Endothelial cell of umbilical vein (primary cell): ENCODE results near the gene TRMT112. TPM values are rescaled to one million over a fixed set of nuclear protein-coding genes. Genes with fewer than 3 reads are reported as not detected.

Experiments used
- BruUV-seq: library from RNA; stranded (reverse); fragments of 400-500 nt; replicated peaks from 2 replicates; lab custom pipeline; 2021; lab: Mats Ljungman, UMichigan
- CTCF ChIA-PET: fragments of 300-600, 350-600 bp; sonication (Branson Sonifier 250); formaldehyde crosslinking; loops from one replicate; lab custom pipeline; 2021; ENCODE audit warnings: antibody characterized with exemption, inconsistent platforms; lab: Charles Lee
- POLR2A ChIA-PET: fragments of 300-600, 350-600 bp; sonication (Branson Sonifier 250); formaldehyde crosslinking; loops from one replicate; lab custom pipeline; 2021; ENCODE audit warnings: antibody characterized with exemption, inconsistent platforms; lab: Charles Lee
- DNase-seq: peaks from one replicate; pipeline ENCODE4 v3.0.0-alpha.2; 2011; ENCODE audit warnings: low read depth, low spot score
- FAIRE-seq: peaks from 2 replicates; lab custom pipeline; 2011; peaks lifted over from hg19 to GRCh38; lab: Jason Lieb, UNC
- H2AFZ ChIP-seq: 2 replicates; pipeline ENCODE4 v1.6.0; 2012; ENCODE audit warnings: low read depth, low read length, control low read depth, inconsistent platforms
- H3K27ac ChIP-seq: 2 replicates; pipeline ENCODE4 v1.5.1; 2011; ENCODE audit warnings: low read depth, mild to moderate bottlenecking, control low read depth, low read length, moderate library complexity; ENCODE audit not compliant: insufficient read depth
- H3K27me3 ChIP-seq, 2 experiments: 2 replicates each; pipeline versions ENCODE4 v1.6.0 to v1.6.1; 2011; ENCODE audit warnings: low read length in 2 of 2, mixed read lengths in 1 of 2; ENCODE audit not compliant: control insufficient read depth in 2 of 2, insufficient read depth in 2 of 2
- H3K36me3 ChIP-seq, 2 experiments: 2 replicates in 1 of 2; 3 replicates in 1 of 2; pipeline ENCODE4 v1.5.1; 2011; ENCODE audit warnings: low read length in 2 of 2, mild to moderate bottlenecking in 1 of 2, moderate library complexity in 1 of 2; ENCODE audit not compliant: control insufficient read depth in 2 of 2, insufficient read depth in 2 of 2; ENCODE audit errors: extremely low read depth in 1 of 2
- H3K4me1 ChIP-seq: 3 replicates; pipeline ENCODE4 v1.5.1; 2011; ENCODE audit warnings: mild to moderate bottlenecking, low read length; ENCODE audit not compliant: control insufficient read depth, insufficient read depth; ENCODE audit errors: extremely low read depth
- H3K4me2 ChIP-seq: 2 replicates; pipeline ENCODE4 v1.6.1; 2011; ENCODE audit warnings: low read length, control low read depth, mixed read lengths; ENCODE audit not compliant: insufficient read depth
- H3K4me3 ChIP-seq, 3 experiments: fragments of 200-600 bp in 1 of 3; sonication (generic), shearing (Covaris generic) in 1 of 3; replicated peaks in 1 of 3; 2 replicates each; pipeline ENCODE4 v1.5.1; 2011 to 2016; ENCODE audit warnings: control low read depth in 3 of 3, low read length in 3 of 3, mild to moderate bottlenecking in 2 of 3, inconsistent platforms in 1 of 3, low read depth in 1 of 3, moderate library complexity in 1 of 3; ENCODE audit not compliant: insufficient read depth in 1 of 3
- H3K79me2 ChIP-seq: 2 replicates; pipeline ENCODE4 v1.6.0; 2012; ENCODE audit warnings: low read length, inconsistent platforms; ENCODE audit not compliant: control insufficient read depth, insufficient read depth
- H3K9ac ChIP-seq: replicated peaks from 2 replicates; pipeline ENCODE3; 2011; ENCODE audit warnings: low read length, control low read depth; ENCODE audit not compliant: insufficient read depth; ENCODE audit errors: extremely low read depth
- H3K9me1 ChIP-seq: replicated peaks from 3 replicates; pipeline ENCODE4 v1.6.0; 2011; ENCODE audit warnings: mild to moderate bottlenecking, low read length; ENCODE audit not compliant: control insufficient read depth, insufficient read depth; ENCODE audit errors: extremely low read depth
- H3K9me3 ChIP-seq: replicated peaks from 2 replicates; pipeline ENCODE4 v1.5.1; 2012; ENCODE audit warnings: low read length, inconsistent platforms; ENCODE audit not compliant: control insufficient read depth, insufficient read depth
- H4K20me1 ChIP-seq: replicated peaks from 2 replicates; pipeline ENCODE3; 2011; ENCODE audit warnings: mild to moderate bottlenecking, low read length; ENCODE audit not compliant: control insufficient read depth, insufficient read depth; ENCODE audit errors: extremely low read depth
- EZH2 ChIP-seq: IDR thresholded peaks from 2 replicates; pipeline ENCODE4 v1.6.1; 2012; ENCODE audit warnings: borderline replicate concordance, low read depth, mild to moderate bottlenecking, moderate library complexity, low read length, inconsistent platforms; ENCODE audit not compliant: severe bottlenecking
- FOS ChIP-seq: IDR thresholded peaks from 2 replicates; pipeline ENCODE4 v1.6.1; 2011; ENCODE audit warnings: mild to moderate bottlenecking, low read length, moderate library complexity, borderline replicate concordance; ENCODE audit not compliant: insufficient read depth
- GATA2 ChIP-seq: IDR thresholded peaks from 2 replicates; pipeline ENCODE4 v1.7.0; 2011; ENCODE audit warnings: low read depth, mild to moderate bottlenecking, moderate library complexity, mixed read lengths, low read length; ENCODE audit not compliant: insufficient read length, insufficient read depth
- POLR2AphosphoS5 ChIP-seq: IDR thresholded peaks from 2 replicates; pipeline ENCODE4 v1.6.1; 2012; ENCODE audit warnings: low read depth, mild to moderate bottlenecking, control low read depth, low read length, moderate library complexity; ENCODE audit not compliant: insufficient read depth
- dilution Hi-C: fragments of 300-500 bp; cut with MboI; formaldehyde crosslinking; loops from one replicate; pipeline ENCODE4 v1.15.0; 2019; ENCODE audit warnings: low sequenced_read_pairs; ENCODE audit not compliant: extremely low pct_ligation_motif_present
- intact Hi-C: fragments of 100-400 bp; cut with micrococcal nuclease; formaldehyde crosslinking; loops from one replicate; pipeline ENCODE4 v1.10.0; 2022
- polyA plus RNA-seq, 4 experiments: library from polyadenylated mRNA; depleted of rRNA in 3 of 4; stranded (reverse) in 3 of 4; unstranded in 1 of 4; fragments of >200 nt; gene quantifications; 2 replicates each; pipeline versions ENCODE4 v1.2.1 to v1.2.3, GENCODE V29; 2011 to 2012; ENCODE audit warnings: missing spikeins in 1 of 4
- total RNA-seq: library from RNA; stranded (reverse); gene quantifications from 2 replicates; pipeline ENCODE4 v1.2.3, GENCODE V29; 2021
- TF ChIP-seq, protein P1 (sequence below): IDR thresholded peaks from 2 replicates; pipeline ENCODE4 v1.6.1; 2011; ENCODE audit not compliant: insufficient read depth, insufficient read length
- TF ChIP-seq, protein P2 (sequence below), 2 donors: IDR thresholded peaks; 1 replicate in 1 of 2; 2 replicates in 1 of 2; pipeline ENCODE4 v1.5.1; 2011; ENCODE audit warnings: low read length in 2 of 2, mild to moderate bottlenecking in 2 of 2, moderate library complexity in 2 of 2, control low read depth in 1 of 2, inconsistent platforms in 1 of 2, low read depth in 1 of 2; ENCODE audit not compliant: insufficient read depth in 1 of 2; ENCODE audit errors: extremely low read depth in 1 of 2

Gene TRMT112
- total and polyA plus RNA-seq, 2 donors (not counting 3 experiments of a cell fraction or from before 2014, with no cell fraction given): 195 to 575 TPM

DNA sequence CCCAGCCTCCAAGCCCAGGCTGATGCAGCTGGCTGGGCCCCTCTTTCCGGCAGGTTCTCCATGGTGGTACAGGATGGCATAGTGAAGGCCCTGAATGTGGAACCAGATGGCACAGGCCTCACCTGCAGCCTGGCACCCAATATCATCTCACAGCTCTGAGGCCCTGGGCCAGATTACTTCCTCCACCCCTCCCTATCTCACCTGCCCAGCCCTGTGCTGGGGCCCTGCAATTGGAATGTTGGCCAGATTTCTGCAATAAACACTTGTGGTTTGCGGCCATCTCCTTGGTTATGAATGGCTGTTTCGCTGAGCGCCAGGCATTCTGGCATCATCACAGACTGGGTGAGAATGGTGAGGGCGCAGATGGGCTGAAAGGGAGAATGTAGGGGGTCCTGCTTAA, 4.2 kb upstream of the TRMT112 start:
- FAIRE-seq: no peak
- DNase-seq: no peak
- Histone ChIP-seq H3K4me2 (no peak overlapping the region), H3K9me1 (no peaks in the 10 kb centered on the region), H2AFZ (no peak overlapping the region), H4K20me1 (no peaks in the 10 kb centered on the region), H3K4me1 (peaks cover 9% of the 10 kb centered on the region), H3K27ac (no peak overlapping the region), H3K27me3 (no peaks in the 10 kb centered on the region), H3K79me2 (peaks cover 4% of the 10 kb centered on the region), H3K4me3 (no peak overlapping the region), H3K36me3 (peaks cover 0 to 11% of the 10 kb centered on the region in 2 experiments), H3K9ac (no peak overlapping the region), H3K9me3 (no peaks in the 10 kb centered on the region)
- no peak for TF ChIP-seq POLR2AphosphoS5
- no peak for TF ChIP-seq GATA2
- no peak for TF ChIP-seq EZH2
- TF ChIP-seq, protein P1, sequence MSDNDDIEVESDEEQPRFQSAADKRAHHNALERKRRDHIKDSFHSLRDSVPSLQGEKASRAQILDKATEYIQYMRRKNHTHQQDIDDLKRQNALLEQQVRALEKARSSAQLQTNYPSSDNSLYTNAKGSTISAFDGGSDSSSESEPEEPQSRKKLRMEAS: no peak
- TF ChIP-seq, protein P2, sequence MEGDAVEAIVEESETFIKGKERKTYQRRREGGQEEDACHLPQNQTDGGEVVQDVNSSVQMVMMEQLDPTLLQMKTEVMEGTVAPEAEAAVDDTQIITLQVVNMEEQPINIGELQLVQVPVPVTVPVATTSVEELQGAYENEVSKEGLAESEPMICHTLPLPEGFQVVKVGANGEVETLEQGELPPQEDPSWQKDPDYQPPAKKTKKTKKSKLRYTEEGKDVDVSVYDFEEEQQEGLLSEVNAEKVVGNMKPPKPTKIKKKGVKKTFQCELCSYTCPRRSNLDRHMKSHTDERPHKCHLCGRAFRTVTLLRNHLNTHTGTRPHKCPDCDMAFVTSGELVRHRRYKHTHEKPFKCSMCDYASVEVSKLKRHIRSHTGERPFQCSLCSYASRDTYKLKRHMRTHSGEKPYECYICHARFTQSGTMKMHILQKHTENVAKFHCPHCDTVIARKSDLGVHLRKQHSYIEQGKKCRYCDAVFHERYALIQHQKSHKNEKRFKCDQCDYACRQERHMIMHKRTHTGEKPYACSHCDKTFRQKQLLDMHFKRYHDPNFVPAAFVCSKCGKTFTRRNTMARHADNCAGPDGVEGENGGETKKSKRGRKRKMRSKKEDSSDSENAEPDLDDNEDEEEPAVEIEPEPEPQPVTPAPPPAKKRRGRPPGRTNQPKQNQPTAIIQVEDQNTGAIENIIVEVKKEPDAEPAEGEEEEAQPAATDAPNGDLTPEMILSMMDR (IDR thresholded peaks at IDR 0.05; ENCODE audit: extremely low read depth in 1 of 2, insufficient read depth in 1 of 2, low read depth in 1 of 2, low read length in 2 of 2): no peak
- no peak for TF ChIP-seq FOS
- no TSS peak for BruUV-seq
- POLR2A ChIA-PET: no interaction called here
- CTCF ChIA-PET: interaction anchor here (2.9 kb wide), 1 partner anchor 11 kb away, joined by 19 read pairs; no protein-coding TSS in a partner anchor
- dilution Hi-C loops (no loop called here), intact Hi-C loops (no loop called here)
